Measurements from ENCODE around the gene MTHFSD.

The MTHFSD gene

GRCh38 chr16:86530251-86531190 is 24.5 kb downstream of the MTHFSD start:
- H3K4me1 ChIP-seq (ENCODE audit: control insufficient read depth, insufficient read depth, low read length), result peaks cover 3% of the 10 kb centered on the region
- H3K9ac ChIP-seq (ENCODE audit: low read depth, low read length), result no peak overlapping the region
- no peaks in the 10 kb centered on the region for H3K9me3 ChIP-seq (replicated peaks; ENCODE audit: low read length)
- no peak overlapping the region for H3K4me3 ChIP-seq (ENCODE audit: low read length)
- no peak overlapping the region for H3K4me2 ChIP-seq (ENCODE audit: low read length)
- H3K27me3 ChIP-seq (ENCODE audit: control insufficient read depth, insufficient read depth, low read length), result peaks cover 3% of the 10 kb centered on the region
- H3K36me3 ChIP-seq (ENCODE audit: insufficient read depth, low read length), result no peaks in the 10 kb centered on the region

GRCh38 chr16:86529160-86529559 is 25.9 kb downstream of the MTHFSD start:
- H3K9me3 ChIP-seq (replicated peaks; ENCODE audit: low read length), result no peaks in the 10 kb centered on the region

GRCh38 chr16:86528061-86528929 is 26.7 kb downstream of the MTHFSD start:
- Histone ChIP-seq H3K36me3 (ENCODE audit: insufficient read depth, low read length) (no peaks in the 10 kb centered on the region), H3K9ac (ENCODE audit: low read depth, low read length) (no peak overlapping the region)

More at GRCh38 chr16:86529160-86529559, 25.9 kb downstream of the MTHFSD start:
- no peak overlapping the region for H3K4me2 ChIP-seq (ENCODE audit: low read length)
- no peaks in the 10 kb centered on the region for H3K36me3 ChIP-seq (ENCODE audit: insufficient read depth, low read length)
- peaks cover 3% of the 10 kb centered on the region for H3K4me1 ChIP-seq (ENCODE audit: control insufficient read depth, insufficient read depth, low read length)
- peaks cover 6% of the 10 kb centered on the region for H3K27me3 ChIP-seq (ENCODE audit: control insufficient read depth, insufficient read depth, low read length)
- H3K9ac ChIP-seq (ENCODE audit: low read depth, low read length), result no peak overlapping the region
- H3K4me3 ChIP-seq (ENCODE audit: low read length), result no peak overlapping the region

GRCh38 chr16:86527366-86527765 is 27.7 kb downstream of the MTHFSD start:
- H3K9ac ChIP-seq (ENCODE audit: low read depth, low read length), result no peak overlapping the region
- no peaks in the 10 kb centered on the region for H3K9me3 ChIP-seq (replicated peaks; ENCODE audit: low read length)
- peaks cover 8% of the 10 kb centered on the region for H3K4me1 ChIP-seq (ENCODE audit: control insufficient read depth, insufficient read depth, low read length)
- H3K4me3 ChIP-seq (ENCODE audit: low read length), result no peak overlapping the region
- peaks cover 24% of the 10 kb centered on the region for H3K27me3 ChIP-seq (ENCODE audit: control insufficient read depth, insufficient read depth, low read length)
- no peak overlapping the region for H3K4me2 ChIP-seq (ENCODE audit: low read length)
- no peaks in the 10 kb centered on the region for H3K36me3 ChIP-seq (ENCODE audit: insufficient read depth, low read length)

More at GRCh38 chr16:86528061-86528929, 26.7 kb downstream of the MTHFSD start:
- Histone ChIP-seq H3K9me3 (replicated peaks; ENCODE audit: low read length) (no peaks in the 10 kb centered on the region), H3K4me3 (ENCODE audit: low read length) (no peak overlapping the region), H3K4me2 (ENCODE audit: low read length) (no peak overlapping the region), H3K27me3 (ENCODE audit: control insufficient read depth, insufficient read depth, low read length) (peaks cover 14% of the 10 kb centered on the region), H3K4me1 (ENCODE audit: control insufficient read depth, insufficient read depth, low read length) (peaks cover 3% of the 10 kb centered on the region)

GRCh38 chr16:86525696-86526095 is 29.3 kb downstream of the MTHFSD start:
- peaks cover 39% of the 10 kb centered on the region for H3K27me3 ChIP-seq (ENCODE audit: control insufficient read depth, insufficient read depth, low read length)
- H3K9me3 ChIP-seq (replicated peaks; ENCODE audit: low read length), result no peaks in the 10 kb centered on the region
- H3K4me3 ChIP-seq (ENCODE audit: low read length), result no peak overlapping the region
- no peak overlapping the region for H3K4me2 ChIP-seq (ENCODE audit: low read length)
- H3K36me3 ChIP-seq (ENCODE audit: insufficient read depth, low read length), result no peaks in the 10 kb centered on the region
- peaks cover 8% of the 10 kb centered on the region for H3K4me1 ChIP-seq (ENCODE audit: control insufficient read depth, insufficient read depth, low read length)
- H3K9ac ChIP-seq (ENCODE audit: low read depth, low read length), result no peak overlapping the region

GRCh38 chr16:86524029-86524428 is 31.0 kb downstream of the MTHFSD start:
- Histone ChIP-seq H3K9ac (ENCODE audit: low read depth, low read length) (no peak overlapping the region), H3K9me3 (replicated peaks; ENCODE audit: low read length) (no peaks in the 10 kb centered on the region), H3K27me3 (ENCODE audit: control insufficient read depth, insufficient read depth, low read length) (peaks cover 53% of the 10 kb centered on the region), H3K36me3 (ENCODE audit: insufficient read depth, low read length) (no peaks in the 10 kb centered on the region), H3K4me2 (ENCODE audit: low read length) (no peak overlapping the region), H3K4me1 (ENCODE audit: control insufficient read depth, insufficient read depth, low read length) (peaks cover 6% of the 10 kb centered on the region), H3K4me3 (ENCODE audit: low read length) (no peak overlapping the region)

- peaks cover 61% of the 10 kb centered on the region for H3K27me3 ChIP-seq (ENCODE audit: control insufficient read depth, insufficient read depth, low read length)
- no peaks in the 10 kb centered on the region for H3K9me3 ChIP-seq (replicated peaks; ENCODE audit: low read length)
- no peak overlapping the region for H3K4me3 ChIP-seq (ENCODE audit: low read length)
- peaks cover 5% of the 10 kb centered on the region for H3K4me1 ChIP-seq (ENCODE audit: control insufficient read depth, insufficient read depth, low read length)
- H3K9ac ChIP-seq (ENCODE audit: low read depth, low read length), result no peak overlapping the region
- no peaks in the 10 kb centered on the region for H3K36me3 ChIP-seq (ENCODE audit: insufficient read depth, low read length)
- H3K4me2 ChIP-seq (ENCODE audit: low read length), result no peak overlapping the region
Measured at GRCh38 chr16:86523166-86523740, 31.8 kb downstream of the MTHFSD start.

- H3K4me3 ChIP-seq (ENCODE audit: low read length), result peak overlapping the region; percentile 52
- peaks cover 5% of the 10 kb centered on the region for H3K4me1 ChIP-seq (ENCODE audit: control insufficient read depth, insufficient read depth, low read length)
- peak overlapping the region; percentile 44 for H3K9ac ChIP-seq (ENCODE audit: low read depth, low read length)
- no peaks in the 10 kb centered on the region for H3K36me3 ChIP-seq (ENCODE audit: insufficient read depth, low read length)
- H3K4me2 ChIP-seq (ENCODE audit: low read length), result peak overlapping the region; percentile 74
- H3K9me3 ChIP-seq (replicated peaks; ENCODE audit: low read length), result no peaks in the 10 kb centered on the region
- peaks cover 66% of the 10 kb centered on the region for H3K27me3 ChIP-seq (ENCODE audit: control insufficient read depth, insufficient read depth, low read length)
Measured at GRCh38 chr16:86522634-86523033, 32.4 kb downstream of the MTHFSD start.

GRCh38 chr16:86521236-86522197 is 33.5 kb downstream of the MTHFSD start:
- peaks cover 5% of the 10 kb centered on the region for H3K4me1 ChIP-seq (ENCODE audit: control insufficient read depth, insufficient read depth, low read length)
- H3K27me3 ChIP-seq (ENCODE audit: control insufficient read depth, insufficient read depth, low read length), result peaks cover 78% of the 10 kb centered on the region
- H3K9me3 ChIP-seq (replicated peaks; ENCODE audit: low read length), result no peaks in the 10 kb centered on the region
- H3K4me2 ChIP-seq (ENCODE audit: low read length), result no peak overlapping the region
- no peaks in the 10 kb centered on the region for H3K36me3 ChIP-seq (ENCODE audit: insufficient read depth, low read length)
- H3K4me3 ChIP-seq (ENCODE audit: low read length), result no peak overlapping the region
- H3K9ac ChIP-seq (ENCODE audit: low read depth, low read length), result no peak overlapping the region

- H3K9me3 ChIP-seq (replicated peaks; ENCODE audit: low read length), result no peaks in the 10 kb centered on the region
- no peak overlapping the region for H3K4me3 ChIP-seq (ENCODE audit: low read length)
- peak overlapping the region; percentile 66 for H3K4me2 ChIP-seq (ENCODE audit: low read length)
- H3K4me1 ChIP-seq (ENCODE audit: control insufficient read depth, insufficient read depth, low read length), result peaks cover 5% of the 10 kb centered on the region
- peaks cover 84% of the 10 kb centered on the region for H3K27me3 ChIP-seq (ENCODE audit: control insufficient read depth, insufficient read depth, low read length)
- no peak overlapping the region for H3K9ac ChIP-seq (ENCODE audit: low read depth, low read length)
- H3K36me3 ChIP-seq (ENCODE audit: insufficient read depth, low read length), result no peaks in the 10 kb centered on the region
Measured at GRCh38 chr16:86520317-86521210, 34.5 kb downstream of the MTHFSD start.
